ENCODE results near the gene KCNG2. TPM values are rescaled to one million over a fixed set of nuclear protein-coding genes. Genes with fewer than 3 reads are reported as not detected.

KCNG2 gene
- total and polyA plus RNA-seq, 2 of the 13 experiments (the other 11 are each of a cell fraction or from before 2014, with no cell fraction given) = not detected

- TF ChIP-seq ZNF263 (CRISPR knock-in tag; IDR thresholded peaks at IDR 0.05) (no peak), SP1 (IDR thresholded peaks at IDR 0.05) (no peak), SP1 (CRISPR knock-in tag; IDR thresholded peaks at IDR 0.05) (no peak), ZNF816 (CRISPR knock-in tag; IDR thresholded peaks at IDR 0.05; ENCODE audit: borderline replicate concordance) (no peak), ZNF749 (CRISPR knock-in tag; IDR thresholded peaks at IDR 0.05; ENCODE audit: borderline replicate concordance) (no peak)
These were observed 81.8 kb downstream of the KCNG2 start (continued) for GRCh38 chr18:79879566-79879965.

GRCh38 chr18:79881695-79882094, 84.0 kb downstream of the KCNG2 start:
- intact Hi-C loops (cut with micrococcal nuclease; ENCODE audit: unreplicated experiment) (no loop called here), in situ Hi-C loops (cut with HindIII; ENCODE audit: extremely low pct_ligation_motif_present, low pct_unique_long_range_greater_than_20kb) (no loop called here)
- H3K36me3 ChIP-seq (replicated peaks in 1 of 2; ENCODE audit: control insufficient read depth in 1 of 2, insufficient read depth in 2 of 2, low read length in 2 of 2) = no peaks in the 10 kb centered on the region
- no TSS peak for BruUV-seq (replicated peaks)
- H3K4me1 ChIP-seq (ENCODE audit: insufficient read depth, low read length) = no peaks in the 10 kb centered on the region
- DNase-seq (ENCODE audit: low spot score) = no peak
- no peak overlapping the region for H3K4me2 ChIP-seq (ENCODE audit: low read depth, low read length)
- no peak for TF ChIP-seq ONECUT2 (CRISPR knock-in tag; IDR thresholded peaks at IDR 0.05)
- TF ChIP-seq MTERF4 (CRISPR knock-in tag; IDR thresholded peaks at IDR 0.05) = no peak
- H3K4me3 ChIP-seq (replicated peaks in 1 of 3; ENCODE audit: insufficient read depth in 1 of 3, low read depth in 2 of 3, low read length in 3 of 3) = no peak overlapping the region
- ATAC-seq = no peak
- ChIA-PET CTCF (ENCODE audit: low intra/inter-chr PET ratio, low total read pairs) (no interaction called here), POLR2A (no interaction called here)
- H3K27me3 ChIP-seq (ENCODE audit: control insufficient read depth in 1 of 2, insufficient read depth in 2 of 2, low read length in 2 of 2) = peaks cover 3 to 47% of the 10 kb centered on the region in 2 experiments
- 33% methylated on average over 11 of the region's 11 CpGs for WGBS (ENCODE audit: low lambda C conversion rate)
- no peaks in the 10 kb centered on the region for H4K20me1 ChIP-seq (ENCODE audit: insufficient read depth, low read length)
- H3K9me3 ChIP-seq (ENCODE audit: low read length) = no peaks in the 10 kb centered on the region
- no peak overlapping the region for H3K9ac ChIP-seq (ENCODE audit: insufficient read depth, low read depth, low read length)
- no peaks in the 10 kb centered on the region for H3K79me2 ChIP-seq (ENCODE audit: insufficient read depth, low read length)
- FAIRE-seq = no peak
- no peak overlapping the region for H3K27ac ChIP-seq (ENCODE audit: extremely low read length, insufficient read depth, low read length)
- no peak overlapping the region for H2AFZ ChIP-seq (ENCODE audit: low read length)

Measured in HepG2 (cell line).